22Rv1 (cell line): Measurements from ENCODE around the gene DHX40.
"Not testable (repeated sequence)": the region's sequence is repeated elsewhere in the genome, so short reads cannot be mapped to it uniquely, and the experiment has no call there.

Experiments
- CTCF ChIP-seq: fragments of 450-650 bp; IDR thresholded peaks from 2 replicates; pipeline ENCODE4 v1.5.1; 2017; ENCODE audit warnings: mild to moderate bottlenecking
- ZFX ChIP-seq: fragments of 450-650 bp; IDR thresholded peaks from 2 replicates; pipeline ENCODE4 v1.6.1; 2017; ENCODE audit warnings: antibody characterized with exemption, borderline replicate concordance

DNA sequence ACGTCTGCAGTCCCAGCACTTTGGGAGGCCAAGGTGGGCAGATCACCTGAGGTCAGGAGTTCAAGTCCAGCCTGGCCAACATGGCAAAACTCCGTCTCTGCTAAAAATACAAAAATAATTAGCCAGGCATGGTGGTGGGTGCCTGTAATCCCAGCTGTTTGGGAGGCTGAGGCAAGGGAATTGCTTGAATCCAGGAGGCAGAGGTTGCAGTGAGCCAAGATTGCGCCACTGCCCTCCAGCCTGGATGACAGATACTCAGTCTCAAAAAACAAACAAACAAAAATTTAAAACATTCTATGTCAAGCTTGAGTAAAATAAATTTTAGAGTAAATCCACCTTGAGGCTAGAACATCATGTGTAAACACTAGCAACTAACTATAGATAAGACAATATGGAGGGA lies 40.5 kb upstream of the DHX40 start:
- TF ChIP-seq CTCF, ZFX: not testable (repeated sequence)
